Right kidney (tissue), 1 donor: ENCODE measurements around the gene TMTC1.
A peak's percentile ranks its signal among the peaks of the same experiment; 100 is the strongest.

ENCODE experiments used
- DNase-seq: peaks from one replicate; pipeline ENCODE4 v3.0.0-alpha.2; 2016

The TMTC1 gene

GRCh38 chr12:29533815-29534489, 249.8 kb downstream of the TMTC1 start:
- no peak for DNase-seq

GRCh38 chr12:29531471-29531870, 252.3 kb downstream of the TMTC1 start:
- no peak for DNase-seq

- no peak for DNase-seq
Observed at GRCh38 chr12:29530436-29530835, 253.3 kb downstream of the TMTC1 start.

GRCh38 chr12:29528161-29528560, 255.6 kb downstream of the TMTC1 start:
- DNase-seq, result no peak

- DNase-seq, result no peak
Observed at GRCh38 chr12:29521951-29522350, 261.8 kb downstream of the TMTC1 start.

- peak; percentile 25 for DNase-seq
Observed at GRCh38 chr12:29519585-29520182, 264.1 kb downstream of the TMTC1 start.

- no peak for DNase-seq
Observed at GRCh38 chr12:29518407-29518806, 265.3 kb downstream of the TMTC1 start.

- no peak for DNase-seq
Observed at GRCh38 chr12:29517264-29517663, 266.5 kb downstream of the TMTC1 start.

GRCh38 chr12:29516431-29516875, 267.3 kb downstream of the TMTC1 start:
- no peak for DNase-seq

GRCh38 chr12:29510591-29511185, 273.1 kb downstream of the TMTC1 start:
- DNase-seq, result no peak

- DNase-seq, result no peak
Observed at GRCh38 chr12:29509503-29509902, 274.2 kb downstream of the TMTC1 start.

- DNase-seq, result no peak
Observed at GRCh38 chr12:29508949-29509348, 274.8 kb downstream of the TMTC1 start.

GRCh38 chr12:29505122-29505521, 278.6 kb downstream of the TMTC1 start:
- DNase-seq, result no peak

GRCh38 chr12:29503283-29503682, 280.5 kb downstream of the TMTC1 start:
- no peak for DNase-seq

- no peak for DNase-seq
Observed at GRCh38 chr12:29499235-29499634, 284.5 kb downstream of the TMTC1 start.

- DNase-seq, result no peak
Observed at GRCh38 chr12:29497588-29497987, 286.2 kb downstream of the TMTC1 start, which contains the start of gene OVCH1. Gene OVCH1, minus strand, starts transcription at chr12:29497686. Its CDS starts 0 bp downstream, at chr12:29497686.

- DNase-seq, result no peak
Observed at GRCh38 chr12:29492891-29493290, 290.9 kb downstream of the TMTC1 start.

GRCh38 chr12:29486972-29487371, 296.8 kb downstream of the TMTC1 start:
- DNase-seq, result no peak

- DNase-seq, result no peak
Observed at GRCh38 chr12:29463198-29463597, 320.5 kb downstream of the TMTC1 start.

GRCh38 chr12:29460082-29460481, 323.7 kb downstream of the TMTC1 start:
- no peak for DNase-seq

- no peak for DNase-seq
Observed at GRCh38 chr12:29455087-29455486, 328.7 kb downstream of the TMTC1 start.

- DNase-seq, result no peak
Observed at GRCh38 chr12:29451888-29452287, 331.9 kb downstream of the TMTC1 start.
